GM06990 (cell line): ENCODE measurements around the gene BTG2.

Source experiments
- DNase-seq: peaks from one replicate; pipeline ENCODE4 v3.0.0-alpha.2; 2011; ENCODE audit not compliant: insufficient read length; ENCODE audit errors: extremely low read depth
- H3K27me3 ChIP-seq: replicated peaks from 2 replicates; pipeline ENCODE4 v1.6.0; 2011; ENCODE audit warnings: low read length; ENCODE audit not compliant: control insufficient read depth, insufficient read depth
- H3K36me3 ChIP-seq: 2 replicates; pipeline ENCODE4 v1.5.1; 2011; ENCODE audit warnings: low read length; ENCODE audit not compliant: control insufficient read depth, insufficient read depth
- H3K4me3 ChIP-seq: replicated peaks from 2 replicates; pipeline ENCODE4 v1.5.1; 2011; ENCODE audit warnings: low read depth, mild to moderate bottlenecking, control low read depth, low read length
- TF ChIP-seq, protein P1 (sequence below): IDR thresholded peaks from 2 replicates; pipeline ENCODE4 v1.5.1; 2011; ENCODE audit warnings: low read length, control low read depth, mild to moderate bottlenecking, inconsistent platforms; ENCODE audit not compliant: insufficient read depth, poor library complexity, severe bottlenecking

Gene BTG2

DNA sequence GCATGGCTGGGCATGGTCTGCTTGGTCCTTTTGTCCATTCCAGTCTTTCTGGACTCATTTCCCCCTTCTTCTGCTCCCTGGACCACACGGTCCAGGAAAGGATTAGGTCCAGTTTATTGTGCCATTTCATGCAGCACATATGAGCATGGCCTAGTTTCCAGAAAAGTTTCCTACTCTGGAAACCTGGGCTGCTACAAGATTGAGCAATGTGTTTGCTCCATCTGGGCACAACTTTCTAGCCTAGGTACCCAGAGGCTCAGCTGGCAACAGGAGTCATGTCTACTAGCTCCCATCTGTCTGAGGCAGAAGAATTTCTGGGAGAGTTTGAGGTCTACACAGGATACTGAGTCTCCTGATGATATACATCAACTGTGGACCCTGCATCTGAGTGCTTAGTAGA is 30.8 kb downstream of the BTG2 start:
- TF ChIP-seq, protein P1, sequence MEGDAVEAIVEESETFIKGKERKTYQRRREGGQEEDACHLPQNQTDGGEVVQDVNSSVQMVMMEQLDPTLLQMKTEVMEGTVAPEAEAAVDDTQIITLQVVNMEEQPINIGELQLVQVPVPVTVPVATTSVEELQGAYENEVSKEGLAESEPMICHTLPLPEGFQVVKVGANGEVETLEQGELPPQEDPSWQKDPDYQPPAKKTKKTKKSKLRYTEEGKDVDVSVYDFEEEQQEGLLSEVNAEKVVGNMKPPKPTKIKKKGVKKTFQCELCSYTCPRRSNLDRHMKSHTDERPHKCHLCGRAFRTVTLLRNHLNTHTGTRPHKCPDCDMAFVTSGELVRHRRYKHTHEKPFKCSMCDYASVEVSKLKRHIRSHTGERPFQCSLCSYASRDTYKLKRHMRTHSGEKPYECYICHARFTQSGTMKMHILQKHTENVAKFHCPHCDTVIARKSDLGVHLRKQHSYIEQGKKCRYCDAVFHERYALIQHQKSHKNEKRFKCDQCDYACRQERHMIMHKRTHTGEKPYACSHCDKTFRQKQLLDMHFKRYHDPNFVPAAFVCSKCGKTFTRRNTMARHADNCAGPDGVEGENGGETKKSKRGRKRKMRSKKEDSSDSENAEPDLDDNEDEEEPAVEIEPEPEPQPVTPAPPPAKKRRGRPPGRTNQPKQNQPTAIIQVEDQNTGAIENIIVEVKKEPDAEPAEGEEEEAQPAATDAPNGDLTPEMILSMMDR = no peak
- no peak overlapping the region for H3K4me3 ChIP-seq
- no peaks in the 10 kb centered on the region for H3K36me3 ChIP-seq
- no peaks in the 10 kb centered on the region for H3K27me3 ChIP-seq
- no peak for DNase-seq

DNA sequence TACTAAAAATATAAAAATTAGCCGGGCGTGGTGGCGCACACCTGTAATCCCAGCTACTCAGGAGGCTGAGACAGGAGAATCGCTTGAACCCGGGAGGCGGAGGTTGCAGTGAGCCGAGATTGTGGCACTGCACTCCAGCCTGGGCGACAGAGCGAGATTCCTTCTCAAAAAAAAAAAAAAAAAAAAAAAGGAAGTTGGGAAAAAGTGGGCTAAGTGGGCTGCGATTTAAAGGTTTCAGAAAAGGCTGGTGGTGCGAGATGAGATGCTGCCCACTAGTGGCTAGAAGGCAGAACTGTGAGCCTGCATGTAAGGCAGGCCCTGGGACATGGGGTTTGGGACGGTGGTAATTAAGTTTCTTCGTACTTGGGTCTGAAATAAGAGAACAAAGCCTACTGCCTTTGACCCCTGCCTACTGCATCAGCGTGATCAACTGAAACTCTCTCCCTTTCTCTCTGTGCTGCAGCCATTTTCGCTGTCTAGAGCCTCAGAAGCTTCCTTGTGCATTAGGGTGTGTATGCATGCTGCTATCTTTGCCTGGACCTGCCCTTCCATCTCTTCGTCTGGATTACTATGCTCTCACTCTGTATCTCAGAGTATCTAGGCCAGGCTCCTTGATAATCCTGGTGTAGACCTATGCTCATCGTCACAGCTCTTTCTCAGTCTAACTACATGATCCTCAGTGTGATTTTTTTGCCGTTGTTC is 33.2 kb downstream of the BTG2 start:
- Histone ChIP-seq H3K4me3 (no peak overlapping the region), H3K36me3 (no peaks in the 10 kb centered on the region), H3K27me3 (0 out of 2 replicates have a peak, but pooled peaks cover 1% of the 10 kb centered on the region)
- TF ChIP-seq, protein P1 = peak; percentile 99
- peak; percentile 40 for DNase-seq

DNA sequence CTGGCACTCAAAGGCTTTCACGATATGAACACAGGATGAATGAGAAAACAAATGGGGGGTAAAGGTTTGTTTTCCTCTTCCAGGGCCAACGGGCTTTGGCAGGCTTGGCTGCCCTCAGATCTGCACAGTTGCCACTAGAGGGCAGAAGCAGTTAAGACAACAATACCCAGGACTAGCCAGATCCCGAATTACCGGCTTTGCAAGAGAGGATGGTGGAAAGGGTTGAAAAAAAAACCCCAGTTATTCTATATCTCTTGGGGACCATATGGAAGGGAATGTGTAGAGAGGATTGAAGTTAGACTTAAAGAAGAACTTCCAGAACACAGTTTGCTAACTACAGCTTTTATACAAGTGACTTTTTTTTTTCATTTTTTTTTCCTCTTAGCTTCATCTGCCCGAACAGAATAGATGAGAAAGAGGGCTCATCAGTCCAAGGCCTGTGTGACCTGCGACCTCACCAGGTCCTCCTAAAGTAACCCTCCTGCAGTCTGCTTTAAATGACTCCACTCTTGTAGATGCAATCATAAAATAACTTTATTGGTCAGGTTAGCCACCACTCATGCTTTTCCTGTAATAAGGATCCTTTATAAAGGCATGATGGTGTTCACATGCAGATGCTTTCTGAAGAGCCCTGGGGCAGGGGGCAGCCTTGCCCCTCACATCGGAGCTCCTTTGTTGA is 34.9 kb downstream of the BTG2 start:
- Histone ChIP-seq H3K36me3 (no peaks in the 10 kb centered on the region), H3K27me3 (0 out of 2 replicates have a peak, but pooled peaks cover 1% of the 10 kb centered on the region), H3K4me3 (no peak overlapping the region)
- TF ChIP-seq, protein P1 = peak; percentile 91
- DNase-seq = no peak

DNA sequence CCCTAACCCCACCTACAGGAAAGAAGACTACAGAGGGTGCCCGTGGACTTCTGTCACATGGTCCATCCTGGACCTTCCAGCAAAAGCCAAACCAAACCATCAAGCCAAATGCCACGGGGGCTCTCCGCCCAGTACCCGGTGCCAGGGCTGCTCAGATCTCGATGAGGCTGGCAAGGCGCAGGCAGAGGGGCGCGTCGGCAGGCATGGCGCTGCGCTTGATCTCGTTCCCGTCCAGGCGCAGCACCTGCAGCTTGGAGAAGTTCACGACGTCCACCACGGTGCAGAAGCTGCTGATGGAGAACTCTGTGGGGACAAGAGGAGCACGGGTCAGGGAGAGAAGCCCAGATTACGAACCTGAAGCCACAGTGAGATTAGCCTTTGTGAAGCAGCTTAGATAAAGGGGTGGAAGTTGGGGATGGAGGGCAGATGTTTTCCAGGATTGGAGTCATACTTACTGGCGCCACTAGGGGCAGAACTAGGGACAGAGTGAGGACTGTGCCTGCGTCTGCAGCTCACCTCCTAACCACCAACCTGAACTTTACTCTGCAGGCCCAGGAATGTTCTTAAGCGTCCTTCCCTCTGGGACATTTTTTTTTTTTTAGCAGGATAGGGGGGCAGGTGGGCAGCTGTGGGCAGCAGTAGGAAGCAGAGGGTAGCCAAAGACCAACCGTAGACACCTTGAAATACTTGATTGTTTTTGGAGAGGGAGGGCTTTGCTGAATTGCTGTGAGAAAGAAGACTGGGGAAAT is 37.0 kb downstream of the BTG2 start:
- H3K4me3 ChIP-seq = no peak overlapping the region
- DNase-seq = no peak
- no peaks in the 10 kb centered on the region for H3K36me3 ChIP-seq
- TF ChIP-seq, protein P1 = peak; percentile 89
- H3K27me3 ChIP-seq = peaks cover 1% of the 10 kb centered on the region

DNA sequence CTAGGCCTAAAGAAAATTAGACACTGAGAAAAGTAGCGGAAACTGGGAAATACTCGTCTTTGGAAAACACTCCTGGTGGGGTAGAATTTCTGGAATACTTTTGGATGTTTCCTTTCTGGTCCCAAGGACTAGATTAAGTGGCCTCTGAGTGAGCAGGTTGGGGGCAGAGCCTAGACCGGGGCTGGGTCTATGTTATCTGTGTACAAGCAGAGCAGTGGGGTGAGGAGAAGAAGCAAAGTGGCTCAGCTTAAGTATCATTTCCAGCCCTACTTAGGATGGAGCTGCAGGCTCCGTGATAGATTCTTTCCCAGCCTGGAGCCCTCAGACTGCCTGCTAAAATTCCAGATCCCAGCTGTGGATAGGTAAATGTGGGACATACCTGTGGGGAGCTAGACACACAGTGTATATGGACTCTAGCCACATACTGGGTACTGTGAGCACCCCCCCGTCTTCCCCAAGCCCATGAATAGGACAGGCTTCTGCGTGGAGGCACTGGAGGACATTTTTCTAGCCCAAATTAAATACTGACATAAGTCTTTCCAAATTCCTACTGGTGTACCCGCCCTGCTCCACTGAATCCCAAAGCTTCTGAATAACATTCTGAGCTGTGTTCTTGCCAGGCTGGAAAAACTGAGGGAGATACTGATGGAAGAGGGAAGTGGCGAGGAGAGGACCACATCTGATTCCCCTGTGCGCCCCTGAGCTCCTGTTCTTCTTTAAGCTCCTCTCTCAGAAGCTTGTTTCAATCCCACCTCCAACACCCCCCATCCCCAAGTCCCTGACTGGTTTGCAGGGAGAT is 38.8 kb downstream of the BTG2 start:
- no peak for DNase-seq
- H3K4me3 ChIP-seq = no peak overlapping the region
- peaks cover 1% of the 10 kb centered on the region for H3K27me3 ChIP-seq
- TF ChIP-seq, protein P1 = no peak
- H3K36me3 ChIP-seq = no peaks in the 10 kb centered on the region
